Suprapubic skin (tissue), 3 donors: Measurements from ENCODE around the gene ZDHHC3.

Experiments
- EP300 ChIP-seq: sonication (generic); formaldehyde crosslinking; IDR thresholded peaks from one replicate; pipeline ENCODE4 v1.6.1; 2017; ENCODE audit warnings: antibody characterized with exemption
- POLR2A ChIP-seq, 2 donors: fragments of 450-650 bp; IDR thresholded peaks; one replicate each; pipeline ENCODE4 v1.6.1; 2017; ENCODE audit warnings: antibody characterized with exemption in 2 of 2, mild to moderate bottlenecking in 2 of 2, moderate library complexity in 2 of 2
- TF ChIP-seq, protein P1 (sequence below), 2 donors: fragments of 200-600 bp in 1 of 2; fragments of 450-650 bp in 1 of 2; sonication (generic) in 1 of 2; IDR thresholded peaks; one replicate each; pipeline ENCODE4 v1.5.1; 2016 to 2019; ENCODE audit warnings: antibody characterized with exemption in 2 of 2, mild to moderate bottlenecking in 1 of 2, moderate library complexity in 1 of 2

DNA sequence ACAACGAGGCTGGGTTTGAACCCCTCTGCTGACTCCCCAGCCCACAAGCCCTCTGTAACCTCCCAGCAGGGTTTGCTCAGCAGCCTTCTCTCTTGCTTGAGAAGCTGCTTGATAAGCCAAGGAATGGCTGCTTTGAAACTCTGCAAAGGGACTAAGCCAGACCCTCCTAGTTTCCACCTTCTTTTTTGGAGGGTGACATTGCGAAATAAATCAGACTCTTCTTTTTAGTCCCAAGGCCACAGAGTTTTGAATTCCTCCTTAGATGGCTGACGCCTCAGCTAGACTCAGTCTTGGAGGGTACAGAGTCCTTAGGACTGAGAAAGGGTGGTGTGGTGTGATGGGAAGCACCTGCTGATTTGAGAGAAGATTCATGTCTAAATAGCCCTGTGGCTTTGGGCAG, 100.4 kb downstream of the ZDHHC3 start:
- TF ChIP-seq, protein P1, sequence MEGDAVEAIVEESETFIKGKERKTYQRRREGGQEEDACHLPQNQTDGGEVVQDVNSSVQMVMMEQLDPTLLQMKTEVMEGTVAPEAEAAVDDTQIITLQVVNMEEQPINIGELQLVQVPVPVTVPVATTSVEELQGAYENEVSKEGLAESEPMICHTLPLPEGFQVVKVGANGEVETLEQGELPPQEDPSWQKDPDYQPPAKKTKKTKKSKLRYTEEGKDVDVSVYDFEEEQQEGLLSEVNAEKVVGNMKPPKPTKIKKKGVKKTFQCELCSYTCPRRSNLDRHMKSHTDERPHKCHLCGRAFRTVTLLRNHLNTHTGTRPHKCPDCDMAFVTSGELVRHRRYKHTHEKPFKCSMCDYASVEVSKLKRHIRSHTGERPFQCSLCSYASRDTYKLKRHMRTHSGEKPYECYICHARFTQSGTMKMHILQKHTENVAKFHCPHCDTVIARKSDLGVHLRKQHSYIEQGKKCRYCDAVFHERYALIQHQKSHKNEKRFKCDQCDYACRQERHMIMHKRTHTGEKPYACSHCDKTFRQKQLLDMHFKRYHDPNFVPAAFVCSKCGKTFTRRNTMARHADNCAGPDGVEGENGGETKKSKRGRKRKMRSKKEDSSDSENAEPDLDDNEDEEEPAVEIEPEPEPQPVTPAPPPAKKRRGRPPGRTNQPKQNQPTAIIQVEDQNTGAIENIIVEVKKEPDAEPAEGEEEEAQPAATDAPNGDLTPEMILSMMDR (IDR thresholded peaks at IDR 0.05) = no peak
- TF ChIP-seq EP300 (no peak), POLR2A (IDR thresholded peaks at IDR 0.05) (no peak)
